Mesenchymal stem cell (in vitro differentiated cells and primary cell): ENCODE results near the gene HPCAL1.

ENCODE experiments used
- DNase-seq: peaks from one replicate; pipeline ENCODE4 v3.0.0-alpha.2; 2013
- H2AFZ ChIP-seq: one replicate; pipeline ENCODE4 v1.6.1; 2013; ENCODE audit warnings: low read depth, mild to moderate bottlenecking, control low read depth, inconsistent platforms, low read length, moderate library complexity
- H2AK5ac ChIP-seq: 2 replicates; pipeline ENCODE4 v1.6.1; 2013; ENCODE audit warnings: low read length, moderate library complexity, mild to moderate bottlenecking, inconsistent platforms; ENCODE audit not compliant: severe bottlenecking
- H2BK120ac ChIP-seq: one replicate; pipeline ENCODE4 v1.6.1; 2013; ENCODE audit warnings: low read depth, mild to moderate bottlenecking, inconsistent platforms, low read length, moderate library complexity
- H2BK12ac ChIP-seq, 2 experiments: one replicate each; pipeline ENCODE4 v1.6.1; 2013; ENCODE audit warnings: inconsistent platforms in 2 of 2, low read length in 2 of 2, mild to moderate bottlenecking in 2 of 2, moderate library complexity in 2 of 2, control low read depth in 1 of 2
- H2BK15ac ChIP-seq: one replicate; pipeline ENCODE4 v1.6.1; 2013; ENCODE audit warnings: mild to moderate bottlenecking, low read depth, inconsistent platforms; ENCODE audit not compliant: poor library complexity, severe bottlenecking
- H2BK5ac ChIP-seq: 2 replicates; pipeline ENCODE4 v1.6.1; 2013; ENCODE audit warnings: low read depth, mild to moderate bottlenecking, low read length, control low read depth, inconsistent platforms; ENCODE audit not compliant: poor library complexity, severe bottlenecking
- H3K14ac ChIP-seq, 2 experiments: one replicate each; pipeline ENCODE4 v1.6.1; 2013; ENCODE audit warnings: inconsistent platforms in 2 of 2, low read length in 2 of 2, control low read depth in 1 of 2, mild to moderate bottlenecking in 1 of 2, moderate library complexity in 1 of 2
- H3K18ac ChIP-seq, 2 experiments: one replicate each; pipeline ENCODE4 v1.6.1; 2013; ENCODE audit warnings: inconsistent platforms in 2 of 2, low read length in 2 of 2, control low read depth in 1 of 2, low read depth in 1 of 2, mild to moderate bottlenecking in 1 of 2
- H3K23ac ChIP-seq, 2 experiments: one replicate each; pipeline ENCODE4 v1.6.1; 2013; ENCODE audit warnings: inconsistent platforms in 2 of 2, low read length in 2 of 2, mild to moderate bottlenecking in 2 of 2, moderate library complexity in 2 of 2, control low read depth in 1 of 2
- H3K27ac ChIP-seq: 2 replicates; pipeline ENCODE4 v1.5.1; 2013; ENCODE audit warnings: mild to moderate bottlenecking, moderate library complexity, low read length, control low read depth, inconsistent platforms; ENCODE audit not compliant: poor library complexity, severe bottlenecking
- H3K27me3 ChIP-seq, 2 experiments: 2 replicates each; pipeline versions ENCODE4 v1.6.1 to v1.7.0; 2013; ENCODE audit warnings: low read length in 2 of 2, mild to moderate bottlenecking in 2 of 2, moderate library complexity in 2 of 2, control low read depth in 1 of 2, inconsistent platforms in 1 of 2; ENCODE audit not compliant: control insufficient read depth in 1 of 2, insufficient read depth in 1 of 2
- H3K36me3 ChIP-seq, 2 experiments: 2 replicates each; pipeline versions ENCODE4 v1.6.1 to v1.7.0; 2013; ENCODE audit warnings: low read length in 2 of 2, control low read depth in 1 of 2, inconsistent platforms in 1 of 2, low read depth in 1 of 2, mild to moderate bottlenecking in 1 of 2; ENCODE audit not compliant: insufficient read depth in 2 of 2, control insufficient read depth in 1 of 2
- H3K4ac ChIP-seq, 2 experiments: one replicate each; pipeline ENCODE4 v1.6.1; 2013; ENCODE audit warnings: inconsistent platforms in 2 of 2, low read length in 2 of 2, mild to moderate bottlenecking in 2 of 2, moderate library complexity in 2 of 2, control low read depth in 1 of 2, low read depth in 1 of 2
- H3K4me1 ChIP-seq: 2 replicates; pipeline ENCODE4 v1.6.1; 2013; ENCODE audit warnings: low read depth, low read length, control low read depth; ENCODE audit not compliant: control insufficient read depth, insufficient read depth
- H3K4me2 ChIP-seq: 2 replicates; pipeline ENCODE4 v1.6.1; 2013; ENCODE audit warnings: low read length, mild to moderate bottlenecking, inconsistent platforms; ENCODE audit not compliant: poor library complexity, severe bottlenecking
- H3K4me3 ChIP-seq, 2 experiments: 2 replicates each; pipeline versions ENCODE4 v1.5.1 to v1.7.0; 2013; ENCODE audit warnings: low read length in 2 of 2, mild to moderate bottlenecking in 2 of 2, control low read depth in 1 of 2, low read depth in 1 of 2; ENCODE audit not compliant: insufficient read depth in 1 of 2
- H3K79me1 ChIP-seq: replicated peaks from 2 replicates; pipeline ENCODE4 v1.6.1; 2013; ENCODE audit warnings: mild to moderate bottlenecking, control low read depth, low read length, inconsistent platforms; ENCODE audit not compliant: poor library complexity, severe bottlenecking
- H3K9ac ChIP-seq: 2 replicates; pipeline ENCODE4 v1.7.0; 2013; ENCODE audit warnings: mild to moderate bottlenecking, low read length, moderate library complexity
- H3K9me3 ChIP-seq: 2 replicates; pipeline ENCODE4 v1.7.0; 2013; ENCODE audit warnings: mild to moderate bottlenecking, low read length; ENCODE audit not compliant: control insufficient read depth
- H4K8ac ChIP-seq: one replicate; pipeline ENCODE4 v1.6.1; 2013; ENCODE audit warnings: inconsistent platforms, mild to moderate bottlenecking, low read length, moderate library complexity
- H4K91ac ChIP-seq: one replicate; pipeline ENCODE4 v1.6.1; 2013; ENCODE audit warnings: mild to moderate bottlenecking, low read length, inconsistent platforms
- WGBS: methylation state at CpG from one replicate; pipeline ENCODE4 v1.1.7; 2013; ENCODE audit warnings: mixed read lengths; 5-methylcytosine and 5-hydroxymethylcytosine counted together

The HPCAL1 gene

DNA sequence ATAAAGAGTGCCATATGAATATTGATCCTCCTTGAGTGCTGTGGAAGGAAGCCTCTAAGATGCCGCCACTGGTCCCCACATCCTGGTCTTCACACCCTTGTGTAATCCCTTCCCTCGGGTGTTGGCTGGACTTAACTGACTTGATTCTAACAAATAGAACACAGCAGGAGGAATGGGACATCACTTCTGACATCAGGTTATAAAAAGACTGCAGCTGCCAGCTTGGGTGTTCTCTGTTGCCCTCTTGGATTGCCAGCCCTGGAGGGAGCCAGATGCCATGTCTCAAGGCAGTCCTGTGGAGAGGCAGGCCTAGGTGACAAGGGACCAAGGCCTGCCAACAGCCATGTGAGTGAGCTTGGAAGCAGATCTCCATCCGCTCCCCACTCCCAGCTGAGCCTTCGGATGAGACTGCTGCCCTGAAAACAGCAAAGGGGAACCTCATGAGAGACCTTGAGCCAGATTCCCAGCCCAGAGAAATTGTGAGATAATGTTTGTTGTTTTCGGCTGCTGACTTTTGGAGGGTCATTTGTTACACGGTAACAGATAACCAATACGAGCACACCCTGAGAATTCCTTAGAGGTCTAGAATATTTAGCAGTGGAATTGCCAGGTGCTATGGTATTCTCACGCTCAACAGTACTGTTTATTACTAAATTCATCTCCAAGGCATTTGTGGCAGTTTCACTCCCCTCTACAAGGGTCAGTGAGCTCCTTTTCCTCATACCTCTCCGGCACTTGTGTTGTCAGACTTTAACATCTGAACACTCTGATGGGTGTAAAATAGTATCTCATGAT is 32.5 kb downstream of the HPCAL1 start:
- DNase-seq = no peak
- Histone ChIP-seq H3K4ac (no peak overlapping the region), H2BK12ac (no peak overlapping the region), H3K9me3 (peaks cover 8% of the 10 kb centered on the region), H2BK15ac (no peak overlapping the region), H3K9ac (no peak overlapping the region), H3K27ac (no peak overlapping the region), H3K14ac (no peak overlapping the region), H3K4me2 (no peak overlapping the region), H2AK5ac (no peak overlapping the region), H4K8ac (no peak overlapping the region), H3K18ac (no peak overlapping the region), H3K23ac (no peak overlapping the region), H2BK120ac (no peak overlapping the region), H3K79me1 (peaks cover 39% of the 10 kb centered on the region), H3K27me3 (no peaks in the 10 kb centered on the region), H3K4me1 (peaks cover 34% of the 10 kb centered on the region), H4K91ac (no peak overlapping the region), H2AFZ (no peak overlapping the region), H2BK5ac (no peak overlapping the region), H3K36me3 (peaks cover 0 to 12% of the 10 kb centered on the region in 2 experiments), H3K4me3 (no peak overlapping the region)
- 97% methylated on average over 8 of the region's 9 CpGs for WGBS

DNA sequence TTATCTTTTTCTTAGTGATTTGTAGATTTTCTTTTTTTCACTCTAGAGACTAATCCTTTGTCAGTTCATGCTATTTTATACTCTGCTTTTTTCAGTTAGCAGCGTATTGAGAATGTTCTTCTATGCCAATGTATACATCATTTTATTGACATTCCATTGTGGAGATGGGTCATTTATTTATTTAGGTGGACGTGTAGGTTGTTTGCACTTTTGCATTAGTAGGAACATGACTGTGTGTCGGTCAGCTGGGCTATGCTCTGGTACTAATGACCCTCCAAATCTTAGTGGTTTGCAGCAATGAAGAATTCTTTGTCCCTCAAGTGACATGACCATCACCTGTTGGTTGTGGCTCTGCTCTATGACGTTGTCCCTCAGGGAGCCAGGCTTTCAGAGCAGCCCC is 33.6 kb downstream of the HPCAL1 start:
- Histone ChIP-seq H3K4me1 (peaks cover 26% of the 10 kb centered on the region), H3K4ac (no peak overlapping the region), H3K27me3 (no peaks in the 10 kb centered on the region), H3K18ac (no peak overlapping the region), H3K4me2 (no peak overlapping the region), H2AK5ac (no peak overlapping the region), H2BK15ac (no peak overlapping the region), H3K4me3 (no peak overlapping the region), H4K8ac (no peak overlapping the region), H2BK120ac (no peak overlapping the region), H2AFZ (no peak overlapping the region), H3K79me1 (peaks cover 40% of the 10 kb centered on the region), H3K14ac (no peak overlapping the region), H3K36me3 (peaks cover 0 to 9% of the 10 kb centered on the region in 2 experiments), H4K91ac (no peak overlapping the region), H2BK12ac (no peak overlapping the region), H3K23ac (no peak overlapping the region), H3K9ac (no peak overlapping the region), H3K27ac (no peak overlapping the region), H3K9me3 (peaks cover 8% of the 10 kb centered on the region), H2BK5ac (no peak overlapping the region)
- WGBS = 82% methylated on average over 3 of the region's 4 CpGs
- no peak for DNase-seq

DNA sequence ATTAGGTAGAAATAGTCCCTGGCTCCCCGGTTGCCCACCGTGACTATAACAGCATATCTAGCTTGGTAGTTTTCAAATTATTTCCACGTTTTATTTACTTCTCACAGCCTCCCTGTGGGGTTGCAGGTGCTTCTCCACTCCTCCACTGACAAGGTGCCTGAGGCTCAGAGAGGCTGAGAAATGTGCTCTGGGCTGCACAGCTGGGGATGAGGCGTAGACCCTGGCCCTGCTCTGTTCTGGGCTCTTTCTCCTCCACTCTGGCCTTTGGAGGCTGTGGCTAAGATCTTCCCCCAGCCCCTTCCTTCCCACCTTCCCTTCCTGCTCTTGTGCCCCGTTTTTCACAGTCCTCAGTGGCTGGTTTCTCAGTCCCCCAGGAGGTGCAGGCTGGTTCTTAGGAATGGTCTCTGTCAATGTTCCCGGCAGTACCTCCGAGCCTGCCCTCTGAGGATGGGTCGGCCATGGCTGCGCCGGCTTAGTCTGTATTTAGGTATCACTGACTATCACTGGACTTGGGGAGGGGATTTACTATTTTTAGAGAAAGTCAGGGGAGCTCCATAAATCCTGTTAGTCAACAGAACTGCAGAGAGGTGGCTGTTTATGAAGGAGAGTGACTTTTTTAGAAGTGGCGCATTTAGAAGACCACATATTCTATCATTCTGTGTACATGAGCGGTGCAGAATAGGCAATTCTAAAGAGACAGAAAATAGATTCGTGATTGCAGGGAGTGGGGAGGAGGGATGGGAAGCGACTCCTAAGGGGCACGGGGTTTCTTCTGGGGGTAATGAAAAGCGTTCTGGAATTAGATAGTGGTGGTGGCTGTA is 35.0 kb downstream of the HPCAL1 start:
- no peak overlapping the region for H2BK5ac ChIP-seq
- no peak overlapping the region for H3K27ac ChIP-seq
- peaks cover 8% of the 10 kb centered on the region for H3K9me3 ChIP-seq
- H4K91ac ChIP-seq = no peak overlapping the region
- H3K9ac ChIP-seq = no peak overlapping the region
- no peak for DNase-seq
- no peak overlapping the region for H2BK12ac ChIP-seq
- H2BK120ac ChIP-seq = no peak overlapping the region
- no peak overlapping the region for H2AFZ ChIP-seq
- peak overlapping the region in 1 of 2 experiments; percentile 72 for H3K14ac ChIP-seq
- no peak overlapping the region for H3K4me2 ChIP-seq
- H3K23ac ChIP-seq = no peak overlapping the region
- peaks cover 34% of the 10 kb centered on the region for H3K79me1 ChIP-seq
- H3K18ac ChIP-seq = no peak overlapping the region
- peaks cover 19% of the 10 kb centered on the region for H3K4me1 ChIP-seq
- no peak overlapping the region for H3K4ac ChIP-seq
- H3K4me3 ChIP-seq = no peak overlapping the region
- peaks cover 0 to 6% of the 10 kb centered on the region in 2 experiments for H3K36me3 ChIP-seq
- H4K8ac ChIP-seq = no peak overlapping the region
- WGBS = 87% methylated on average over 15 of the region's 16 CpGs
- H2AK5ac ChIP-seq = no peak overlapping the region
- no peak overlapping the region for H2BK15ac ChIP-seq
- no peaks in the 10 kb centered on the region for H3K27me3 ChIP-seq
